ACC112 (cell line): Measurements from ENCODE around the gene FAM118A.
"Not testable (repeated sequence)": the region's sequence is repeated elsewhere in the genome, so short reads cannot be mapped to it uniquely, and the experiment has no call there.

ENCODE experiments used
- H2AFZ ChIP-seq: fragments of 200-600 bp; sonication (generic); one replicate; pipeline ENCODE4 v1.6.0; 2017; ENCODE audit warnings: antibody characterized with exemption, low read length; ENCODE audit not compliant: unreplicated experiment
- H3K27ac ChIP-seq: fragments of 200-600 bp; sonication (generic); 2 replicates; pipeline ENCODE4 v1.5.1; 2014; ENCODE audit warnings: low read depth, mild to moderate bottlenecking, antibody characterized with exemption, low read length, moderate library complexity
- H3K27me3 ChIP-seq: fragments of 200-600 bp; sonication (generic); 2 replicates; pipeline ENCODE4 v1.6.1; 2014; ENCODE audit warnings: mild to moderate bottlenecking, antibody characterized with exemption, low read length, moderate library complexity, mixed read lengths; ENCODE audit not compliant: insufficient read depth
- H3K36me3 ChIP-seq: fragments of 200-600 bp; sonication (generic); 2 replicates; pipeline ENCODE4 v1.6.1; 2016; ENCODE audit warnings: mild to moderate bottlenecking, antibody characterized with exemption, low read length, moderate library complexity, mixed read lengths; ENCODE audit not compliant: insufficient read depth
- H3K4me1 ChIP-seq: fragments of 200-600 bp; sonication (generic); one replicate; pipeline ENCODE4 v1.6.1; 2016; ENCODE audit warnings: low read length, mixed read lengths; ENCODE audit not compliant: insufficient read depth, unreplicated experiment, control insufficient read depth
- H3K4me3 ChIP-seq: fragments of 200-600 bp; sonication (generic); 2 replicates; pipeline ENCODE4 v1.5.1; 2014; ENCODE audit warnings: mild to moderate bottlenecking, low read depth, low read length
- H3K79me2 ChIP-seq: fragments of 200-600 bp; sonication (generic); one replicate; pipeline ENCODE4 v1.6.0; 2016; ENCODE audit warnings: low read length; ENCODE audit not compliant: control insufficient read depth, unreplicated experiment, insufficient read depth

The FAM118A gene

DNA sequence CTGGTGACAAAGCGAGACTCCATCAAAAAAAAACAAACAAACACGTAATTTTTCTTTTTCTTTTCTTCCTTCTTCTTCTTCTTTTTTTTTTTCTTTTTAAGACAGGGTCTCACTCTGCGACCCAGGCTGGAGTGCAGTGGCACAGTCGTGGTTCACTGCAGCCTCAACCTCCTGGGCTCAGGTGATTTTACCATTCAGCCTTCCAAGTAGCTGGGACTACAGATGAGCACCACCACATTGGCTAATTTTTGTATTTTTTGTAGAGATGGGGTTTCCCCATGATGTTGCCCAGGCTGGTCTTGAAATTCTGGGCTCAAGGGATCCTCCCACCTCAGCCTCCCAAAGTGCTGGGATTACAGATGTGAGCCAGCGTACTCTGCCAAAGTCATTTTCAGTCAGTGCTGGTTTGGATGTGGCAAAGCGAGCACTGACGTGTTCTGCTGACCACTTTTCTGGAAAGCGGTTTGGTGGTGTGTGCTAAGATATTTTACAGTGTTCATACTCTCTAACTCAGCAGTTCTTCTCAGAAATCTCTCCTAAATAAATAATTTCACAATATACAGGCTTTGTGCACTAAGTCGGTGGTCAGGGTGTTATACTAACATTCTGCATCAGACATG, 10.7 kb downstream of the FAM118A start:
- H3K36me3 ChIP-seq = no peaks in the 10 kb centered on the region
- peaks cover 14% of the 10 kb centered on the region for H3K4me1 ChIP-seq
- no peak overlapping the region for H3K4me3 ChIP-seq
- peaks cover 18% of the 10 kb centered on the region for H3K79me2 ChIP-seq
- H3K27ac ChIP-seq = no peak overlapping the region
- H2AFZ ChIP-seq = no peak overlapping the region
- H3K27me3 ChIP-seq = no peaks in the 10 kb centered on the region

DNA sequence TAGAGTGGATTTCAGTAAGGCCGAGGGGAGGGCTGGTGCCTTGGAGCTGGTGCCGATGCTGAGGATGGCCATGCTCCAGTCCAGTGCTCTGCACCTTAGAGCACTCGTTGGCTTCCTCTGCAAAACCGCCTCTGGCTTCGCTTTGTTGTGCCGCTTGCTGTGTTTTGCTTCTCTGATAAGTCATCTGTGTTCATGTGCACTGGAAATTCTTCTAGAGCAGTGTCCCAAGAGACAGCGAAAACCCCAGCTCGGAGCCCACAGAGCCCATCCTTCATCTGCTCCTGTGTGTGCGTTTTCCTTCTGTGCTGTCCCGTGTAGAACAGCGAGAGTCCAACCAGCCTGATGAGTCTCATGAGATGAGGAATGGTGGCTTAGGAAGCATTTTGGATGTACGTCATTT, 12.1 kb downstream of the FAM118A start:
- no peaks in the 10 kb centered on the region for H3K27me3 ChIP-seq

DNA sequence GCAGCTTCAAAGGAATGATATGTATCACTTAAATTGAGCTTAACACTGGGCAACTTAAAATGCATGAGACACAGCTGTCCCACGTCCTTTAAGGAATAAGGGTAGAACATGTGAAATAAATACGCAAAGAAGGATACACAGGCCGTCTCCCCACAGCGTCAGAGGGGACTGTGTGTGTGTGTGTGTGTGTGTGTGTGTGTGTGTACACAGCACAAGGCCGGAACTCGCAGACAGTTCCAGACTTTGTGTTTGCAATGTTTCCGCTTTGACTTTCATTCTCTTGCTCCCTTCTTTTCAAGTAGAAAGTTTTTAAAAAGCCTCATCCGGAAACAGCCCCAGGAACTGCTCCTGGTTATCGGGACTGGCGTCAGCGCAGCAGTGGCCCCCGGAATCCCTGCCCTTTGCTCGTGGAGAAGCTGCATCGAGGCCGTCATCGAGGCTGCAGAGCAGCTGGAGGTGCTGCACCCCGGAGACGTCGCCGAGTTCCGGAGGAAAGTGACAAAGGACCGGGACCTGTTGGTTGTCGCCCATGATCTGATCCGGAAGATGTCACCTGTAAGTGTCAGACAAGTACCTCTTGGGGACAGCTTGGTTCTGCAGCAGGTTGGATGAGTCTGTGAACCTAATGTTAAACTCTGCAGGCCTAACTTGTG, 13.3 kb downstream of the FAM118A start:
- no peak overlapping the region for H3K4me3 ChIP-seq
- H3K4me1 ChIP-seq = peaks cover 10% of the 10 kb centered on the region
- no peaks in the 10 kb centered on the region for H3K36me3 ChIP-seq
- no peak overlapping the region for H3K27ac ChIP-seq
- H3K27me3 ChIP-seq = no peaks in the 10 kb centered on the region
- peaks cover 18% of the 10 kb centered on the region for H3K79me2 ChIP-seq
- H2AFZ ChIP-seq = no peak overlapping the region

More for the DNA sequence above, 12.1 kb downstream of the FAM118A start:
- no peaks in the 10 kb centered on the region for H3K36me3 ChIP-seq
- H3K79me2 ChIP-seq = peaks cover 18% of the 10 kb centered on the region
- H3K27ac ChIP-seq = no peak overlapping the region
- no peak overlapping the region for H3K4me3 ChIP-seq
- no peak overlapping the region for H2AFZ ChIP-seq
- H3K4me1 ChIP-seq = peaks cover 14% of the 10 kb centered on the region

DNA sequence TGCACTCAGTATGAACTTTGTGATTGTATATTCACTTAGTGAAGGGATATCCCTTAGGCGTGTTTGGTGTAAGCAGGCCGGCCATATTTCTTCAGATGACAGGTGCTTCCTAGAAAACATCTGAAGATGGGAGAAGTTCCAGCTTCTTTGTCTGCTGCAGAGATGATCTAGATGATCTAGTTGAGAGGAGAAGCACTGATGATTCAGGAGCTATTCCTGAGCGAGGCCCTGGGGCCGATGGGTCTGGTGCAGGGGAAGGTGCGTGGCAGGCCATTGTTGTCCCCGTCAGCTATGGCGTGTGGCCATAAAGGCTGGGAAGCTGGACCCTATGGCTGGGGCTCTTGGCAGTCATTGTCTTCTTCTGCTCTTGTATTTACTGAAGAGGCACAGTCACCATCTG, 14.0 kb downstream of the FAM118A start:
- Histone ChIP-seq H2AFZ (no peak overlapping the region), H3K4me1 (peaks cover 6% of the 10 kb centered on the region), H3K79me2 (peaks cover 18% of the 10 kb centered on the region), H3K27me3 (no peaks in the 10 kb centered on the region), H3K36me3 (no peaks in the 10 kb centered on the region), H3K27ac (no peak overlapping the region), H3K4me3 (no peak overlapping the region)

DNA sequence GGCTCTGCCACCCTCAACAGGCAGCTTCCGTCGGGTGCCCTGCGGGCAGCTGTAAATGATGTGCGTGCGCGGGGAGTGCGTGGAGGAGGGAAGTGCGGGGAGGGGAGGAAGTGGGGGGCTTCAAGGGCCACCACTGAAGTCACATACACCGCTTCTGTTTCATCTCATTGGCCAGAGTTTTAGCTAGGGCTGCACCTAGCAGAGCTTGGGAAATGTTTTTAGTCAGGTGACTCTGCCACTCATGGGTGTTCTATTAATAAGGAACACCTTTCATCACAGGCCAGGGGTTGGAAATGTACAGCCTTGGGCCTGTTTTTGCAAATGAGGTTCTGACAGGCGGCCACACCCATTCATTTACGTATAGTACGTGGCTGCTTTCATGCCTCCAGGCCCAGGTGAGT, 14.6 kb downstream of the FAM118A start:
- peaks cover 11% of the 10 kb centered on the region for H3K79me2 ChIP-seq
- H3K27me3 ChIP-seq = no peaks in the 10 kb centered on the region
- H3K27ac ChIP-seq = no peak overlapping the region
- no peaks in the 10 kb centered on the region for H3K36me3 ChIP-seq
- H3K4me3 ChIP-seq = no peak overlapping the region
- no peaks in the 10 kb centered on the region for H3K4me1 ChIP-seq
- no peak overlapping the region for H2AFZ ChIP-seq

DNA sequence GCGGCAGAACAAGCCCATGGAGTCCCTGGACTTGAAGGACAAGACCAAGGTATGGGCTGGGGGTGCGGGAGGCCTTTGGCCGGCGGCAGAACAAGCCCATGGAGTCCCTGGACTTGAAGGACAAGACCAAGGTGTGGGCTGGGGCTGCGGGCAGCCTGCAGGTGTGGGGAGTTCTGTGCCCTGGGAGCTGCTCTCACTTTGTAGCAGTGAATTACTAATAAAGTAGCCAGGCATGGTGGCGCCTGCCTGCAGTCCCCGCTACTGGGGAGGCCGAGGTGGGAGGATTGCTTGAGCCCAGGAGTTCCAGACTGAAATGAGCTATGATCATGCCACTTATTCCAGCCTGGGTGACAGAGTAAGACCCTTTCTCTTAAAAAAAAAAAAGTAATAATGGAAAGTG, 18.5 kb downstream of the FAM118A start:
- not testable (repeated sequence) for H2AFZ ChIP-seq, H3K27me3 ChIP-seq, H3K4me3 ChIP-seq, H3K4me1 ChIP-seq, H3K36me3 ChIP-seq, H3K27ac ChIP-seq, H3K79me2 ChIP-seq

DNA sequence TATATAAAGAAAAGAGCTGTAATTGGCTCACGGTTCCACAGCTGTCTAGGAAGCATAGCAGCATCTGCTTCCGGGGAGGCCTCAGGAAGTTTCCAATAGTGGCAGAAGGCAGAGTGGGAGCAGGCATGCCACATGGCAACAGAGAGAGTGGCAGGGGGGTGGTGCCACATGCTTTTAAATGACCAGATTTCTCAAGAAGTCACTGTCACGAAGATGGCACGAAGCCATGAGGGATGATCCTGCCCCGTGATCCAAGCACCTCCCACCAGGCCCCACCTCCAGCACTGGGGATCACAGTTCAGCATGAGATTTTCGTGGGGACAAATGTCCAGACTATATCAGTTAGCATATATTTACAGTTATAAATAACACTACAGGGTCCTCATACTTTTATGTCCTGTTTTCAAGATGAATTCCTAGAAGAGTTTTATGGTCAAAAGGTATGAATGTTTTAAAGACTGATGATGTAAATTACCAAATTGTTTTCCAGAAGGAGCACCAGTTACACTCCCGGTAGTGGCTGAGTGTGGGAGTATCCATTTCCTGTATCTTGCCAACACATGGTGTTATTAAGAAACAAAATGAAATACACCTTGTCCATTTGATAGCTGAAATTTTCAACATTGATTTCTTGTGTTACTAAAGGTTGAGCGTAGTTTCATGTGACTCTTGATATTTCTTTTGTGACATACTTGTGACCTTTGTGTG, 19.2 kb downstream of the FAM118A start:
- Histone ChIP-seq H3K4me3 (no peak overlapping the region), H3K27me3 (no peaks in the 10 kb centered on the region), H3K27ac (no peak overlapping the region)

DNA sequence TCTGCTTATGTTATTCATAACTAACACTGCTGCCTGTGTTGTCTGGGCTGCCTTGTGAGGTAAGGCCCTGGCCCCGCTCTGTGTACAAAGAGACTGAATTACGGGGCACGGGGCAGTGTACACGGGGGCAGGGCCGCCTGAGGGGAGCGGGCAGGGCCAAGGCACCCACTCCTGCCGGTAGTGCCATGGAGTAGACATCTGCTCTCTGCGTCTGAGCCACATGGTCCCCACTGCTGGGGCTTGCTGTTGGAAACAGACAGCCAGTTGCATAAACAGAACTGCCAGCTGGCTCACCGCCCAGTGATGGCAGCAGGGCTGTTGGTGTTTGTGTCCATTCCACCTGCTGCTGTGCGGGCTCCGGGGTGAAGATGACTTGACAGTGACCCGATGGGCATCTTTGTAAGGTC, 19.8 kb downstream of the FAM118A start:
- Histone ChIP-seq H3K27me3 (no peaks in the 10 kb centered on the region), H3K27ac (no peak overlapping the region), H2AFZ (no peak overlapping the region), H3K36me3 (no peaks in the 10 kb centered on the region), H3K4me1 (no peaks in the 10 kb centered on the region), H3K4me3 (no peak overlapping the region), H3K79me2 (no peaks in the 10 kb centered on the region)

More for the DNA sequence above, 19.2 kb downstream of the FAM118A start:
- no peaks in the 10 kb centered on the region for H3K79me2 ChIP-seq
- H3K36me3 ChIP-seq = no peaks in the 10 kb centered on the region
- H3K4me1 ChIP-seq = no peaks in the 10 kb centered on the region
- H2AFZ ChIP-seq = no peak overlapping the region

DNA sequence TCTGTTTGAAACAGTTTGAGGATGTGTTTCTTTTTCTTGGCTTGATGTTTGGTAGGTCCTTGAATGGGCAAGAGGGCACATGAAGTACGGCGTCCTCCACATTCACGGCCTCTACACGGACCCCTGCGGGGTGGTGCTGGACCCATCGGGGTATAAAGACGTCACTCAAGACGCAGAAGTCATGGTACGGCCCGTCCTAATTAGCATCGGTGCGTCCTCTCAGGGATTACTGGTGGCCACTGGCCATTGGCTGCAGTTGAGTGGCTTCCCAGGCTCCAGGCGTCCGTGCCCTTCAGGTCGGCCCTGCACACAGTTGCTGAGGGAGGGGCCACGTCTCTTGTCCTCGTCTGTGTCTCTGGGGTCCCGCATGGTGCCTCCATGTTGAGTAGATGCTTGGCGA, 20.8 kb downstream of the FAM118A start:
- Histone ChIP-seq H3K27ac (no peak overlapping the region), H3K4me1 (no peaks in the 10 kb centered on the region), H3K27me3 (no peaks in the 10 kb centered on the region), H3K4me3 (no peak overlapping the region), H3K79me2 (no peaks in the 10 kb centered on the region), H2AFZ (no peak overlapping the region), H3K36me3 (no peaks in the 10 kb centered on the region)

DNA sequence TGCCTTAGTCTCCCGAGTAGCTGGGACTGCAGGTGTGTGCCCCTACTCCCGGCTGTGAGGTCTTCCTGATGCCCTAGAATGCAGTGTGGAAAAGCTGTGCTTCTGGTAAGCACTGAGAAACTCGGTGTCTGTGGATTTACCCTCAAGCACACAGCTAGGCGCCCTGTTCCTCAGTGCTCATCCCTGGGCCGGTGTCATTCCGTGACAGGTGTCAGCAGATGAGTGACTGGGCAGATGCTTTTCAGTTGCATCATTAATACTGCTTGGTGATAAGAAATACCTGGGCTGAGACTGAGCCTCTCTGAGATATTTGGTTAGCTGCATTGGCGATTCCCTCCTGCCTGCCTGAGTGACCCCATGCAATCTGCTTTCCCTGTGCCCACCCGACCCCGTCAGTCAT, 21.8 kb downstream of the FAM118A start:
- Histone ChIP-seq H3K79me2 (no peaks in the 10 kb centered on the region), H3K4me3 (no peak overlapping the region), H2AFZ (no peak overlapping the region), H3K27me3 (no peaks in the 10 kb centered on the region), H3K36me3 (no peaks in the 10 kb centered on the region), H3K27ac (no peak overlapping the region), H3K4me1 (no peaks in the 10 kb centered on the region)

DNA sequence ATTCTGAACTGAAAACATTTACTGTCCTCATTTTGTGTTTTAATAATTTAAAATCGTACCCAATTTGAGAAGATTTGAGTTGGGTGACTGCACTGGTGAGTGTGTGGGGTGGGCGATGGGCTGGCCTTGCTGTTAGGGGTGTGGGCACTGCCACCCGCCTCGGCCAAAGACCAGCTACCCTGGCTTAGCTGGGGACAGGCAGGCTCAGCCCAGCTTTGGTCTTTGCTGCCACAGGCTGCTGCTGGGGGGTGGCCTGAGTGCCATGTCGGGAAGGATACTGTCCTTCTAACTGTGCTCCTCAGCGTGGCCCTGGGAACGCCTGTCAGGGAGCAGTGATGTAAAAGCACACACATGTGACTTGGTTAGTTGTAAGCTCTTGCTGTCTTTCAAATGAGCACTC, 22.3 kb downstream of the FAM118A start:
- Histone ChIP-seq H3K36me3 (no peaks in the 10 kb centered on the region), H3K27ac (no peak overlapping the region), H3K27me3 (no peaks in the 10 kb centered on the region), H3K4me3 (no peak overlapping the region), H3K4me1 (no peaks in the 10 kb centered on the region), H2AFZ (no peak overlapping the region), H3K79me2 (no peaks in the 10 kb centered on the region)
